Neural cell (in vitro differentiated cells): ENCODE results near the gene MAST4.

Source experiments
- CTCF ChIP-seq: fragments of 450-650 bp; IDR thresholded peaks from 2 replicates; pipeline ENCODE4 v1.5.1; 2014; ENCODE audit warnings: antibody characterized with exemption, mild to moderate bottlenecking, moderate library complexity; ENCODE audit not compliant: poor library complexity, severe bottlenecking
- EZH2 ChIP-seq: fragments of 200-600, 300-800 bp; shearing (Covaris generic), sonication (generic); IDR thresholded peaks from 2 replicates; pipeline ENCODE4 v1.6.1; 2014; ENCODE audit warnings: antibody characterized with exemption, low read length, borderline replicate concordance, mild to moderate bottlenecking; ENCODE audit not compliant: insufficient read depth, poor library complexity, severe bottlenecking
- POLR2AphosphoS5 ChIP-seq: IDR thresholded peaks from 2 replicates; pipeline ENCODE4 v1.6.1; 2012
- RAD21 ChIP-seq: fragments of 450-650 bp; conservative IDR thresholded peaks from 2 replicates; pipeline ENCODE4 v1.6.1; 2014; ENCODE audit warnings: antibody characterized with exemption, mild to moderate bottlenecking, moderate library complexity
- TAF1 ChIP-seq: IDR thresholded peaks from 2 replicates; pipeline ENCODE4 v1.6.1; 2012; ENCODE audit warnings: low read depth
- TF ChIP-seq, protein P1 (sequence below): IDR thresholded peaks from 2 replicates; pipeline ENCODE4 v1.6.1; 2012; ENCODE audit warnings: borderline replicate concordance

DNA sequence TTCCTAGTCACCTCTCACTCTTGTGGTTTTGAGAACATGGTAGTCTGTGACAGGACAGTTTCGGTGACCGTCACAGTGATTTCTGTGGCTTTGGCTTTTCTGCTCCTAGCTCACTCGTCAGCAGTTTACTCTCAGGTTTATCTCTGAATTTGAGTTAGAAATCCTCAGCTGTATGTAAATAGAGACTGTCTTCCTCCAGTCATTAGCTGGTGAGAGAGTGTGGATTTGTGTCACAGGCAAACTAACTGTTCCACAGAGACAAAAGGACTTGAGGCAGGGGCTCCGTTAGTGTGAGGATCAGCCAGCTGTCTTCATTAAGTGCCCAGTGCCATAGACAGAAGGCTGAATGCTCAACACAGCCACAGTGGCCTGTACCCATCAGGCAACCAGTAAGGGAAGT lies 469.0 kb downstream of the MAST4 start:
- no peak for TF ChIP-seq POLR2AphosphoS5
- no peak for TF ChIP-seq RAD21
- TF ChIP-seq CTCF, result no peak
- no peak for TF ChIP-seq EZH2
- TF ChIP-seq, protein P1, sequence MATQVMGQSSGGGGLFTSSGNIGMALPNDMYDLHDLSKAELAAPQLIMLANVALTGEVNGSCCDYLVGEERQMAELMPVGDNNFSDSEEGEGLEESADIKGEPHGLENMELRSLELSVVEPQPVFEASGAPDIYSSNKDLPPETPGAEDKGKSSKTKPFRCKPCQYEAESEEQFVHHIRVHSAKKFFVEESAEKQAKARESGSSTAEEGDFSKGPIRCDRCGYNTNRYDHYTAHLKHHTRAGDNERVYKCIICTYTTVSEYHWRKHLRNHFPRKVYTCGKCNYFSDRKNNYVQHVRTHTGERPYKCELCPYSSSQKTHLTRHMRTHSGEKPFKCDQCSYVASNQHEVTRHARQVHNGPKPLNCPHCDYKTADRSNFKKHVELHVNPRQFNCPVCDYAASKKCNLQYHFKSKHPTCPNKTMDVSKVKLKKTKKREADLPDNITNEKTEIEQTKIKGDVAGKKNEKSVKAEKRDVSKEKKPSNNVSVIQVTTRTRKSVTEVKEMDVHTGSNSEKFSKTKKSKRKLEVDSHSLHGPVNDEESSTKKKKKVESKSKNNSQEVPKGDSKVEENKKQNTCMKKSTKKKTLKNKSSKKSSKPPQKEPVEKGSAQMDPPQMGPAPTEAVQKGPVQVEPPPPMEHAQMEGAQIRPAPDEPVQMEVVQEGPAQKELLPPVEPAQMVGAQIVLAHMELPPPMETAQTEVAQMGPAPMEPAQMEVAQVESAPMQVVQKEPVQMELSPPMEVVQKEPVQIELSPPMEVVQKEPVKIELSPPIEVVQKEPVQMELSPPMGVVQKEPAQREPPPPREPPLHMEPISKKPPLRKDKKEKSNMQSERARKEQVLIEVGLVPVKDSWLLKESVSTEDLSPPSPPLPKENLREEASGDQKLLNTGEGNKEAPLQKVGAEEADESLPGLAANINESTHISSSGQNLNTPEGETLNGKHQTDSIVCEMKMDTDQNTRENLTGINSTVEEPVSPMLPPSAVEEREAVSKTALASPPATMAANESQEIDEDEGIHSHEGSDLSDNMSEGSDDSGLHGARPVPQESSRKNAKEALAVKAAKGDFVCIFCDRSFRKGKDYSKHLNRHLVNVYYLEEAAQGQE, result no peak
- no peak for TF ChIP-seq TAF1
